GM10248 (cell line): Measurements from ENCODE around the gene WRAP53.

ENCODE experiments used
- CTCF ChIA-PET: fragments of 300-600 bp; sonication (Branson Sonifier 250); formaldehyde crosslinking; extraction: SDS; loops from one replicate; lab custom pipeline; 2021; ENCODE audit warnings: antibody characterized with exemption; lab: Yijun Ruan, JAX
- POLR2A ChIA-PET: fragments of 350-650 bp; sonication (Branson Sonifier 250); formaldehyde crosslinking; extraction: SDS; loops from one replicate; lab custom pipeline; 2020; ENCODE audit warnings: antibody characterized with exemption; lab: Yijun Ruan, JAX
- DNase-seq: peaks from one replicate; pipeline ENCODE4 v3.0.0; 2012; ENCODE audit errors: extremely low spot score
- CTCF ChIP-seq: IDR thresholded peaks from 2 replicates; pipeline ENCODE4 v1.5.1; 2012; ENCODE audit warnings: mild to moderate bottlenecking, low read depth; ENCODE audit errors: extremely low read depth, missing control alignments, control extremely low read depth

WRAP53 gene

GRCh38 chr17:7712111-7712771 is 24.0 kb downstream of the WRAP53 start:
- POLR2A ChIA-PET = interaction anchor here (0.5 kb wide), 1 partner anchor 308 kb away, joined by 5 read pairs; the partner anchor contains the start of gene TMEM256
- TF ChIP-seq CTCF = no peak
- no peak for DNase-seq
- CTCF ChIA-PET = interaction anchor here (0.7 to 1.0 kb wide), 2 partner anchors 9 to 24 kb away, joined by 3 read pairs; no protein-coding TSS in a partner anchor

GRCh38 chr17:7713782-7714181 is 25.5 kb downstream of the WRAP53 start:
- ChIA-PET CTCF (interaction anchor here (1.0 to 2.6 kb wide), 3 partner anchors 8 to 26 kb away, joined by 3 to 9 read pairs (median 3); partner anchors contain the start of genes EFNB3 and TP53), POLR2A (interaction anchor here (1.2 kb wide), 1 partner anchor 229 kb away, joined by 5 read pairs; the partner anchor contains the start of gene POLR2A)
- DNase-seq = no peak
- no peak for TF ChIP-seq CTCF

GRCh38 chr17:7714721-7715594 is 26.7 kb downstream of the WRAP53 start:
- TF ChIP-seq CTCF = no peak
- CTCF ChIA-PET = interaction anchor here (1.0 to 2.6 kb wide), 2 partner anchors 9 to 28 kb away, joined by 3 to 9 read pairs; partner anchors contain the start of gene TP53
- DNase-seq = no peak
- POLR2A ChIA-PET = interaction anchor here (1.2 kb wide), 1 partner anchor 230 kb away, joined by 5 read pairs; the partner anchor contains the start of gene POLR2A

DNA sequence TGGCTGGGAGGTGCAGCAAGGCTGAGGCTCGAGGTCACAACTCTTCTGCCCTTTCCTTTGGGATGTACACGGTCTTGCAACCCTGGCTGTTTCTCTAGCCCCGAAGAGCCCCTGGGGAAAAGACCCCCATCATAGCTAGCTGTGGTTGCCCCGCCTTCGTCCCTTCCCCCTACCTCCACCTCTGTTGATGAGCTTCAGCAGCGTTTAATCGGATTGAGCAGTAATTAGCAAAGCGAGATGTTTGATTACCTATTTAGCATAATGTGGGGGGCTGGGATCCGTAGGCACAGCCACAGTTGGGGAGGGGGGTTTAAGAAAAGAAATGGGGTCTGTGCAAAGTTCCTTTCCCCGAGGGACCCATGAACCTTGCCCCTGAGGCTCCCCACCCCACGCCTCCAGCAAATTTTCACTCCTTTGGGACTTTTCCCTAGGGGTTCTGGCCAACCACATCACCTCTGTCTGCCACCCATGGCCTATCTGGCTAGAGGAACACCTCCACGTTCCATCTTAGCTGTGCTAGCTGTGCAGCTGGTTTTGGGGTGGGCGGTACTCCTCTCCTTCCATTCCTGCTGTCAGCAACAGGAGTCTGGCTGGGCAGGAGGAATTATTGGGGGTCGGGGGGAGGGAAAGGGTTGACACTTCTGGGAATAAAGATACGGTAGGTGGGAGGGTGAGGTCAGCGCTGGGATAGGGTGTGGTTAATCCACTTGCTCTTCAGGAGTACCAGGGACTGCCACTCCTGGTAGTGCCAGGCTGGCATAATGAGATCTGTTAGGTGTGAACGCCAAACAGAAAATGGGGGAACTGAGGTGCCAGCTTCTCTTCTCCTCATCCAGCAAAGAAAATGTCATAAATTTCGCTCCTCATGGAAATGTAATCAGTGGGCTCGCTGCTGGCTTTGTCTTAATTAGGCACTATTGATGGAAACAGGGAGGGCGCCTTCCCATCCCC is 27.9 kb downstream of the WRAP53 start:
- ChIA-PET CTCF (interaction anchor here (0.7 to 1.6 kb wide), 3 partner anchors 9 to 329 kb away, joined by 3 read pairs; no protein-coding TSS in a partner anchor), POLR2A (no interaction called here)
- DNase-seq = no peak
- no peak for TF ChIP-seq CTCF

DNA sequence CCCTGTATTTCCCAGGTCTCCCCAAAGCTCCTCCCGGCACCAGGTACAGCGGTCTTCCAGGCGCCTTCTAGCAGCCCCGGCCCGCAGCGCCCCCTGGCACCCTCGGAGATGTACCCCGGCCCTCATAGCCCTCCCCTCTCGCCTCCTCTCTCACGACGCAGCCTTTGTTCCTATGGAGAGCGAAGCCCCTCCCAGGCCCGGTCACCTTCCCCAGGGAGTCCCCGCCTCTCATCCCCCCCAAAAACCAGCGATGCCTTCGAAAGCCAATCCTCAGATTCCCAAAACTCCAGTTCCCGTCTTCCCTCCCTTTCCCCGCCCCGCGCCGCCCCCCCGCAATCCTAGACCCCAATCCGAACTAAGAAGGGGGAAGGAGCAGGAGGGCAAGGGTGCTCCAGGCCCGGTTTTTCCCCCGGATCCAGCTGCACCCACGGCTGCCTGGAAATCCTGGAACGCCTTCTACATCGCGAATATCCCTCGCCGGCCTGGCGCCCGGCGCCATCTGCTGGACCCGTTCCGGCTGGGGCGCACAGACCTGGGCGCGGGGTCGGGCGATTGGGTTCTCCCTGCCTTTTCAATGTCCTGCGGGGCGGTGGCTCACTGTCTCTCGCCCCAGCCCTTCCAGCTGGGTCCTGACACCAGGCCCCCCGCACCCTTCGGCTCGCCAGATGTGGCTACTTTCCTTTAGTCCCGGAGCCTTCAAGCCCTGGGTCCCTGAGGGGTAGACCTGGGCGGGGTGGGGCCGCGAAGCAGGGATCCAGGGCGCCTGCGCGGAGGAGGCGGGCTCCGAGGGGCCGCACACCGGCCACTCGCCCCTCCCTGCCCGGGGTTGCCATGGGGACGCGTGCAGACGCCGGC is 28.9 kb downstream of the WRAP53 start, which contains the start of gene DNAH2:
DNAH2 (plus strand) TSS at position 844 of the 855 bp plus-strand sequence. CDS start 1,991 bp downstream, outside the sequence.
- POLR2A ChIA-PET = no interaction called here
- peak; percentile 71 for DNase-seq
- CTCF ChIA-PET = interaction anchor here (0.7 to 1.6 kb wide), 3 partner anchors 10 to 328 kb away, joined by 3 read pairs; no protein-coding TSS in a partner anchor
- peak; percentile 39 for TF ChIP-seq CTCF
